HG03280 (cell line): ENCODE measurements around the gene ZNF420.
"Not testable (repeated sequence)": the region's sequence is repeated elsewhere in the genome, so short reads cannot be mapped to it uniquely, and the experiment has no call there.

Experiments
- ATAC-seq: cut with Tn5 transposase; IDR thresholded peaks from one replicate; pipeline ENCODE4 v1.9.1; 2021; ENCODE audit warnings: mild to moderate bottlenecking, moderate library complexity; ENCODE audit not compliant: unreplicated experiment

Gene ZNF420

DNA sequence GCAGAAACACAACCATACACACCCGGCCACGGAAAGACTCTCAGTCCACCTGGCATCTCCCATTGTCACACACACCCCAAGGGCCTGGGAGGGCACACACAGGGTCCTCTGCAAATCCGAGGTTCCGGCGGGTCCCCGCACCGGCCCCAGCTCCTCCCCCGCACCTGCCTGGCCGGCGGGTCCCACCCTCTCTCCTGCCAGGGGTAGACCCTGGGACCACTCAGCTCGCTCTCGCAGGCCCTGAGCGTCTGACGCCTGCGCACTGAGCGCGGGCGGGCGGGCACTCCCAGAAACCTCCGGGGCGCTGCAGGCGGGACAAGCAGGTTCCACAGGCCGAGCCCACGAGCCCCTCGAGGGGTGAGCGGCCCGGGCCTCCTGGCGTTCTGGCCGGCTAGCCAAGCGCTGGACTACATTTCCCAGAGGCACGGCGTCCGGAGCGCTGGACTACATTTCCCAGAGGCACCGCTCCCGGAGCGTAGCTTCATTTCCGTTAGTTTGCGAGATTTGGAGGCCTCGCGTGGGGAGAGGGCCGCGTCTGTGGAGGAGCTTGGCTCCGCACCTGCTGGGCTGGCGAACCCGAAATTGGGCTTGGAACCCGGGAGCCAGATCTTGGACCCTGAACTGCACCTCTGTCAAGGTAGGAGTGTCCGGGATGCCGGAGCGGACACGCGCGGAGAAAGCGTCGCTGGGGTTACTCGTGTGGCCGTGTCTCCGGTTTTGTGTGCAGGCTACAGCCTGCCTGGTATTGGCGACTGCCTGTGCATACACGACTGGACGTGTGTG is at the start of gene ZNF420:
Gene ZNF420, plus strand, starts transcription at position 500 of the 783 bp plus-strand sequence. CDS start 10,686 bp downstream, outside the sequence.
- peak; percentile 95 for ATAC-seq

DNA sequence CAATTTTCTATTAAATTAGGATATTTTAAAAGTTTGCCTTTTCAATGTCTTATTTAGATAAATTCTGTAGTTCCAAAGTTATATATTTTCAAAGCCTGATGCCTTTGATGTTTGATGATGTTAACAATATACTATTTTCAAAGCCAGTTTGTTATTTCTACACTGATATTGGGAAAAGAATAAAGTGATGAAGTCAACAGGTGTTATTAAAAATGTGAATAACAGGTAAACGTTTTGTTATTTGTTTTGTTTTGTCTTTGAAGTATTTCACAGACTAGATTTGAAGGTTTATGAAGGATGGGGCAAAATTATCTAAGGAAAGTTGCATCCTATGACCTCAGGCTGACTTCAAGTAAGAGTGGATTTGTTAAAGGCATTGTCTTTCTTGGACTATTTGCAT is 33.1 kb upstream of the ZNF420 start:
- no peak for ATAC-seq

DNA sequence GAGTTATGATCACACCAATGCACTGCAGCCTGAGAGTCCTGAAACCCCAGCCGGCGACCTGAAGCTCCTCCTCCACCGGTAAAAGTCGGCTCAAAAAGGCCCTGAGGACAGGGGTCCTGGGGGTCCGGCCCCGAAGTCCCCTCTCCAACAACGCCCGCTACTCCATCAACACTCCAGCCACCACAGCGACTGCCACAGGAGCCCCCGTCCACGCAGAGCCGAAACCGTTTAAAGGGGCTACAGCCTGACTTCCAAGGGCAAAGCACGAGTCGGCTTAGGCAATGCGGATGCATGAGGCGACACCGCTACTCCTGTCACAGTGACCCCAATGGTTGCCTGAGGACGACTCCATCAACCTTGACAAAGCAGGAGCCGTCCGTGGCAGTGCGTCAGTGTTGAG is 22.9 kb upstream of the ZNF420 start:
- ATAC-seq, result no peak

GRCh38 chr19:37056776-37057175 is 21.5 kb upstream of the ZNF420 start:
- ATAC-seq, result no peak

DNA sequence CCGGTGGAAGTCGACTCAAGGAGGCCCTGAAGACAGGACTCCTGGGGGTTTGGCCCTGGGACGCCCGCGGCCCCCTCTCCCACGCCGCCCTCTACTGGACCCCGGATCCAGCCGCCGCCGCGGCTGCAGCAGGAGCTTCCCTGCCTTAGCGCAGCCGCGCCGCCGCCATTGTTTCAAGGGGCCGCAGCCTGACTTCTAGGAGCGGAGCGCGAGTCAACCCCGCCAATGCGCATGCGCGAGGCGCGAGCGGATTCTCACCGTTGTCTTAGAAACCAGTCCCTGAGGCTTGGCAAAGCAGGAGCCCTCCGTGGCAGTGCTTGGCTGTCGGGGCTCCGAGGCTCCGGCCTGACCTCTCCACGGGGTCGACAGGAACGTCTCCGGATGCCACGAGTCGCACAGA is 19.1 kb upstream of the ZNF420 start:
- no peak for ATAC-seq

- not testable (repeated sequence) for ATAC-seq
Measured at GRCh38 chr19:37064886-37065285, 13.3 kb upstream of the ZNF420 start.

GRCh38 chr19:37074111-37074510 is 4.1 kb upstream of the ZNF420 start:
- ATAC-seq, result no peak

GRCh38 chr19:37074819-37075362 is 3.3 kb upstream of the ZNF420 start:
- ATAC-seq, result no peak

DNA sequence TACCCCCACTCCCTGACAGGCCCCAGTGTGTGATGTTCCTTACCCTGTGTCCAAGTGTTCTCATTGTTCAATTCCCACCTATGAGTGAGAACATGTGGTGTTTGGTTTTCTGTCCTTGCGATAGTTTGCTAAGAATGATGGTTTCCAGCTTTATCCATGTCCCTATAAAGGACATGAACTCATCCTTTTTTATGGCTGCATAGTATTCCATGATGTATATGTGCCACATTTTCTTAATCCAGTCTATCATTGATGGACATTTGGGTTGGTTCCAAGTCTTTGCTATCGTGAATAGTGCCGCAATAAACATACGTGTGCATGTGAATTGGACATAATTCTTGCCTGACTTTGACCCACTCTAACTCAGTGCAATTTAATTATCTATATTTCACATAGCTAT is 1.7 kb upstream of the ZNF420 start:
- ATAC-seq, result not testable (repeated sequence)

DNA sequence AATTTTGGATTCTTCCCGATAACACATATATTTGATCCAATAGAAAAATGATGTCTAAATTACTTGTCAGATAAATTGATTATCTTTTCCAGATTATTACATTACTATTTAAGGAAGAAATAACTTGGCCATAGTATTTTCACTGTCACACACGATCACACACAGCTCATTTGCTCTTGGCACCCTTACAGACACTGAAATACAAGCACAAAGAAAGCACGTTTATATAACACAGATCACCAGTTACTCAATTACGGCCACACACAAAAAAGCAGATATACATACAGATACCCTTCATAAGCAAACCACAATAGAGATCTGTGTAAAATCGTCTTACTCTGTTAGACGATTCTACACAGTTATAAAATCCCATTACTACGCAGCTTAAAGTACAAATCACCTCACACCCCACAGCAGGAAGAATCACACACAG is 716 bp upstream of the ZNF420 start:
- ATAC-seq, result no peak

- ATAC-seq, result no peak
Measured at GRCh38 chr19:37078717-37079032, 442 bp downstream of the ZNF420 start.

GRCh38 chr19:37079238-37079637 is 1.0 kb downstream of the ZNF420 start:
- no peak for ATAC-seq

- no peak for ATAC-seq
Measured at GRCh38 chr19:37082307-37082706, 4.1 kb downstream of the ZNF420 start.

DNA sequence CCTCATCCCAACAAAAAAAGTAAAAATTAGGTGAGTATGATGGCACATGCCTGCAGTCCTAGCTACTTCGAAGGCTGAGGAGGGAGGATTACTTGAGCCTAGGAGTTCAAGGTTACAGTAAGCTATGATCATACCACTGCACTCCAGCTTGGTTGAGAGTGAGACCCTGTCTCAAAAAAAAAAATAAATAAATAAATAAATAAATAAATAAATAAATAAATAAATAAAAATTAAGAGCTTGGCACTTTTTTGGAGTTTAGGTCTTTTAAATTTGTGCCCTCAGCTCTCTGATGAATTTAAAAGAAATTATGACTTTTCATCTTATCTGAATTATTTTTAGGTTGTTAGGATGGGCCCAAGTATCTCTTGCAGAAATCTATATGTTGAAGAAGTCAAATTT is 8.9 kb downstream of the ZNF420 start:
- no peak for ATAC-seq

- ATAC-seq, result no peak
Measured at GRCh38 chr19:37095859-37096258, 17.6 kb downstream of the ZNF420 start.

GRCh38 chr19:37098570-37098969 is 20.3 kb downstream of the ZNF420 start:
- no peak for ATAC-seq

GRCh38 chr19:37104135-37104534 is 25.9 kb downstream of the ZNF420 start:
- not testable (repeated sequence) for ATAC-seq

GRCh38 chr19:37111753-37112152 is 33.5 kb downstream of the ZNF420 start:
- ATAC-seq, result not testable (repeated sequence)

GRCh38 chr19:37114001-37114400 is 35.8 kb downstream of the ZNF420 start:
- no peak for ATAC-seq

DNA sequence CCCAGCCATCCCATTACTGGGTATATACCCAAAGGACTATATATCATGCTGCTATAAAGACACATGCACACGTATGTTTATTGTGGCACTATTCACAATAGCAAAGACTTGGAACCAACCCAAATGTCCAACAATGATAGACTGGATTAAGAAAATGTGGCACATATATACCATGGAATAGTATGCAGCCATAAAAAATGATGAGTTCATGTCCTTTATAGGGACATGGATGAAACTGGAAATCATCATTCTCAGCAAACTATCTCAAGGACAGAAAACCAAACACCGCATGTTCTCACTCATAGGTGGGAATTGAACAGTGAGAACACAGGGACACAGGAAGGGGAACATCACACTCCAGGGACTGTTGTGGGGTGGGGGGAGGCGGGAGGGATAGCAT is 43.9 kb downstream of the ZNF420 start:
- not testable (repeated sequence) for ATAC-seq

- no peak for ATAC-seq
Measured at GRCh38 chr19:37127999-37128820, 50.0 kb downstream of the ZNF420 start.

- ATAC-seq, result no peak
Measured at GRCh38 chr19:37128821-37129177, 50.6 kb downstream of the ZNF420 start.
